ENCODE results near the gene TMEM167A.
A peak's percentile ranks its signal among the peaks of the same experiment; 100 is the strongest.

TMEM167A gene

GRCh38 chr5:83092619-83093018, 15.4 kb upstream of the TMEM167A start:
- H3K4me3 ChIP-seq (ENCODE audit: low read depth, low read length) = no peak overlapping the region
- no peak for TF ChIP-seq CTCF (conservative IDR thresholded peaks at IDR 0.05; ENCODE audit: low read depth, low read length)
- no peak for DNase-seq (ENCODE audit: low read depth)

GRCh38 chr5:83090169-83090568, 13.0 kb upstream of the TMEM167A start:
- H3K4me3 ChIP-seq (ENCODE audit: low read depth, low read length) = no peak overlapping the region
- no peak for TF ChIP-seq CTCF (conservative IDR thresholded peaks at IDR 0.05; ENCODE audit: low read depth, low read length)
- no peak for DNase-seq (ENCODE audit: low read depth)

GRCh38 chr5:83085106-83085505, 7.9 kb upstream of the TMEM167A start:
- no peak overlapping the region for H3K4me3 ChIP-seq (ENCODE audit: low read depth, low read length)
- DNase-seq (ENCODE audit: low read depth) = no peak
- no peak for TF ChIP-seq CTCF (conservative IDR thresholded peaks at IDR 0.05; ENCODE audit: low read depth, low read length)

GRCh38 chr5:83084336-83084735, 7.1 kb upstream of the TMEM167A start:
- no peak for TF ChIP-seq CTCF (conservative IDR thresholded peaks at IDR 0.05; ENCODE audit: low read depth, low read length)
- no peak overlapping the region for H3K4me3 ChIP-seq (ENCODE audit: low read depth, low read length)
- no peak for DNase-seq (ENCODE audit: low read depth)

GRCh38 chr5:83082750-83083149, 5.6 kb upstream of the TMEM167A start:
- no peak for DNase-seq (ENCODE audit: low read depth)
- TF ChIP-seq CTCF (conservative IDR thresholded peaks at IDR 0.05; ENCODE audit: low read depth, low read length) = no peak
- no peak overlapping the region for H3K4me3 ChIP-seq (ENCODE audit: low read depth, low read length)

GRCh38 chr5:83077662-83078261, 568 bp upstream of the TMEM167A start:
- TF ChIP-seq CTCF (conservative IDR thresholded peaks at IDR 0.05; ENCODE audit: low read depth, low read length) = no peak
- peak; percentile 33 for DNase-seq (ENCODE audit: low read depth)
- peak overlapping the region; percentile 76 for H3K4me3 ChIP-seq (ENCODE audit: low read depth, low read length)

GRCh38 chr5:83072966-83073365, 4.2 kb downstream of the TMEM167A start:
- no peak for DNase-seq (ENCODE audit: low read depth)
- no peak overlapping the region for H3K4me3 ChIP-seq (ENCODE audit: low read depth, low read length)
- TF ChIP-seq CTCF (conservative IDR thresholded peaks at IDR 0.05; ENCODE audit: low read depth, low read length) = no peak

Measured in choroid plexus epithelial cell (primary cell).